SH-SY5Y (cell line): ENCODE data around the gene ERICH3.

Experiments used
- GATA2 ChIP-seq: IDR thresholded peaks from 2 replicates; pipeline ENCODE4 v1.6.1; 2011; ENCODE audit warnings: mild to moderate bottlenecking, low read depth, low read length
- GATA3 ChIP-seq: IDR thresholded peaks from 2 replicates; pipeline ENCODE4 v1.6.1; 2011; ENCODE audit warnings: low read depth, mild to moderate bottlenecking, low read length, moderate library complexity

DNA sequence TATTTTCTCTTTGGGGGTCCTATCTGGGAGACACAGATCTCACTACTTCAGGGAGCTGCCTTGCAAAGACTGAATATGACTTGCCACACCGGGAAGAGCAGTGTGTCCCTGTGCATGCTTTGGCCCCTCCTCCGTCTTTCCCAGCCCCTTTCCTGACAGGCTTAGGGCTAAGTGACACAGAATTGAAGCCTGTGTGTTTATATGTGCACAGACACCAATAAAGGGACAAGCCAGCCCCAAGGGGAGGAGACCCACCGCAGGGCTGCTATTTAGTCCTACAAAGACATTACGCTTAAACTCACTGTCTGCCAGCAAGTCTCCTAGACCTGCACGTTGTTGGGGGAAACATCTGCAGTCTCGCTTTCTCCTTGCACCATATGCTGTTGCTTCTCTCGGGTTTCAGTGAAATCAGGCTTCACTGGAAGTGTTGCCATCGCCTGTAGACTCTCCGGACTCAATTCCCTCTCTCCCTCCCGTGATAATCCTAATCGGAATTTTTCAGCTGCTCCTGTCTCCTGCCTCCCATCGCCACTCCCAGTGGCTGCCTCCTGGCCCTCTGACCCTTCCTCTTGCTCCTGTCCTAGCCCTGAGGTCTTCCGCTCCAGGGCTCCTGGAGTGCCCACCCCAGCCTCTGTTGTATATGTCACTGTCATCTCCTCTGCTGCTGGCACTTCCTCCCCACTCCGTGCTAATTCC is 102.6 kb downstream of the ERICH3 start:
- TF ChIP-seq GATA2 (no peak), GATA3 (no peak)
